ENCODE data around the gene DOP1B.

- TF ChIP-seq CTCF (IDR thresholded peaks at IDR 0.05) (no peak), POLR2A (IDR thresholded peaks at IDR 0.05) (no peak)
Measured at GRCh38 chr21:36166705-36167104, 10.1 kb downstream of the DOP1B start.

Data from lower leg skin (tissue), 3 donors.